HG03066 (cell line): ENCODE results near the gene LARGE2.

Experiments used
- ATAC-seq: cut with Tn5 transposase; IDR thresholded peaks from one replicate; pipeline ENCODE4 v1.9.1; 2021; ENCODE audit warnings: low read depth; ENCODE audit not compliant: unreplicated experiment

The LARGE2 gene

GRCh38 chr11:45913514-45913913 lies 8.9 kb upstream of the LARGE2 start:
- no peak for ATAC-seq

- no peak for ATAC-seq
Observed at GRCh38 chr11:45913942-45914635, 8.4 kb upstream of the LARGE2 start.

GRCh38 chr11:45915446-45915845 lies 7.0 kb upstream of the LARGE2 start:
- ATAC-seq = no peak

- no peak for ATAC-seq
Observed at GRCh38 chr11:45917286-45917622, 5.2 kb upstream of the LARGE2 start.

GRCh38 chr11:45917623-45918330 lies 4.7 kb upstream of the LARGE2 start, which contains the start of gene PEX16:
Gene PEX16, minus strand, starts transcription at chr11:45917877. Its CDS starts 66 bp downstream, at chr11:45917811.
- peak; percentile 82 for ATAC-seq

GRCh38 chr11:45918331-45918941 lies 4.0 kb upstream of the LARGE2 start:
- peak; percentile 45 for ATAC-seq

GRCh38 chr11:45918962-45919675 lies 3.3 kb upstream of the LARGE2 start:
- no peak for ATAC-seq

- no peak for ATAC-seq
Observed at GRCh38 chr11:45919806-45920530, 2.5 kb upstream of the LARGE2 start.

GRCh38 chr11:45920531-45921477 lies 1.7 kb upstream of the LARGE2 start:
- ATAC-seq = no peak

- no peak for ATAC-seq
Observed at GRCh38 chr11:45921561-45922424, 663 bp upstream of the LARGE2 start.

- no peak for ATAC-seq
Observed at GRCh38 chr11:45924036-45924915, 1.8 kb downstream of the LARGE2 start.

GRCh38 chr11:45924927-45925326 lies 2.5 kb downstream of the LARGE2 start:
- no peak for ATAC-seq

- no peak for ATAC-seq
Observed at GRCh38 chr11:45925550-45925949, 3.1 kb downstream of the LARGE2 start.

GRCh38 chr11:45926001-45926401 lies 3.5 kb downstream of the LARGE2 start:
- no peak for ATAC-seq

- no peak for ATAC-seq
Observed at GRCh38 chr11:45926536-45927331, 4.3 kb downstream of the LARGE2 start.

GRCh38 chr11:45927332-45927683 lies 4.9 kb downstream of the LARGE2 start:
- no peak for ATAC-seq
